ENCODE results near the gene NTRK2. TPM values are rescaled to one million over a fixed set of nuclear protein-coding genes. Genes with fewer than 3 reads are reported as not detected.

The NTRK2 gene
- polyA plus RNA-seq, 1 donor (not counting 4 experiments of a cell fraction or from before 2014, with no cell fraction given): 0.08 TPM

DNA sequence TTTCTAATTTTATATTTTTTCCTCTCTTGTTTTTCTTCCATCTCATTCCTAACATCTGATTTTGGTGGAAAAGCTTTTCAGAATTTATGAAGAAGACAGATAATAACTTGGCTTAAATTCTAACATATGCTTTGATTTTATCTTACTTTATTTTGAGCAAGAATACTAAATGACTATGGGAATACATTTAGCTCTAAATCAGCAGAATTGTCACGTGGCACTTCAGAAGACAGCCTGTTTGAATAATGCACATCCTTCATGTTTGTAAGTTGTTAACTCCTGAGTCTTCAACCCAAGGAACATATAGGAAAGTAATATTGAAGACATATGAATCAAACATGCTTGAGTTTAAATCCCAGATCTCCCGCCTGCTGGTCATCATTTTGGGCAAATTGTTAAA, 90.3 kb downstream of the NTRK2 start:
- Histone ChIP-seq H3K9ac (ENCODE audit: control insufficient read depth, extremely low read depth, insufficient read depth, low read length) (peak overlapping the region; percentile 51), H3K9me3 (ENCODE audit: control insufficient read depth, low read depth, low read length) (no peaks in the 10 kb centered on the region), H3K9me1 (ENCODE audit: control insufficient read depth, extremely low read depth, insufficient read depth, low read length) (no peaks in the 10 kb centered on the region), H3K4me3 (ENCODE audit: control insufficient read depth in 2 of 3, extremely low read depth in 1 of 3, insufficient read depth in 2 of 3, low read depth in 1 of 3, low read length in 3 of 3) (no peak overlapping the region), H2AFZ (ENCODE audit: control insufficient read depth, low read length) (peak overlapping the region; percentile 0), H3K4me2 (ENCODE audit: control insufficient read depth, extremely low read depth, insufficient read depth, low read depth, low read length) (peak overlapping the region; percentile 63), H3K79me2 (ENCODE audit: control insufficient read depth, insufficient read depth, low read length) (no peaks in the 10 kb centered on the region), H3K36me3 (ENCODE audit: control insufficient read depth in 2 of 2, extremely low read depth in 1 of 2, insufficient read depth in 2 of 2, low read length in 2 of 2) (no peaks in the 10 kb centered on the region), H3K27me3 (ENCODE audit: control insufficient read depth, extremely low read depth, insufficient read depth, low read length) (no peaks in the 10 kb centered on the region), H3K27ac (ENCODE audit: control insufficient read depth, insufficient read depth, low read length) (peak overlapping the region; percentile 67), H3K4me1 (ENCODE audit: control insufficient read depth, extremely low read depth, insufficient read depth, low read length) (peaks cover 19% of the 10 kb centered on the region), H4K20me1 (ENCODE audit: control insufficient read depth, extremely low read depth, insufficient read depth, low read length) (no peaks in the 10 kb centered on the region)
- no peak for DNase-seq (ENCODE audit: low read depth, low spot score)
- FAIRE-seq: no peak
- TF ChIP-seq, protein P1, sequence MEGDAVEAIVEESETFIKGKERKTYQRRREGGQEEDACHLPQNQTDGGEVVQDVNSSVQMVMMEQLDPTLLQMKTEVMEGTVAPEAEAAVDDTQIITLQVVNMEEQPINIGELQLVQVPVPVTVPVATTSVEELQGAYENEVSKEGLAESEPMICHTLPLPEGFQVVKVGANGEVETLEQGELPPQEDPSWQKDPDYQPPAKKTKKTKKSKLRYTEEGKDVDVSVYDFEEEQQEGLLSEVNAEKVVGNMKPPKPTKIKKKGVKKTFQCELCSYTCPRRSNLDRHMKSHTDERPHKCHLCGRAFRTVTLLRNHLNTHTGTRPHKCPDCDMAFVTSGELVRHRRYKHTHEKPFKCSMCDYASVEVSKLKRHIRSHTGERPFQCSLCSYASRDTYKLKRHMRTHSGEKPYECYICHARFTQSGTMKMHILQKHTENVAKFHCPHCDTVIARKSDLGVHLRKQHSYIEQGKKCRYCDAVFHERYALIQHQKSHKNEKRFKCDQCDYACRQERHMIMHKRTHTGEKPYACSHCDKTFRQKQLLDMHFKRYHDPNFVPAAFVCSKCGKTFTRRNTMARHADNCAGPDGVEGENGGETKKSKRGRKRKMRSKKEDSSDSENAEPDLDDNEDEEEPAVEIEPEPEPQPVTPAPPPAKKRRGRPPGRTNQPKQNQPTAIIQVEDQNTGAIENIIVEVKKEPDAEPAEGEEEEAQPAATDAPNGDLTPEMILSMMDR (optimal IDR thresholded peaks at IDR 0.05 in 1 of 3, IDR thresholded peaks at IDR 0.05 in 1 of 3, conservative IDR thresholded peaks at IDR 0.05 in 1 of 3; ENCODE audit: extremely low read depth in 1 of 3, insufficient read depth in 2 of 3, low read length in 3 of 3): no peak
- no peak for TF ChIP-seq EZH2 (IDR thresholded peaks at IDR 0.05; ENCODE audit: low read length)
- dilution Hi-C loops (cut with MboI; ENCODE audit: extremely low pct_ligation_motif_present, low sequenced_read_pairs): no loop called here

DNA sequence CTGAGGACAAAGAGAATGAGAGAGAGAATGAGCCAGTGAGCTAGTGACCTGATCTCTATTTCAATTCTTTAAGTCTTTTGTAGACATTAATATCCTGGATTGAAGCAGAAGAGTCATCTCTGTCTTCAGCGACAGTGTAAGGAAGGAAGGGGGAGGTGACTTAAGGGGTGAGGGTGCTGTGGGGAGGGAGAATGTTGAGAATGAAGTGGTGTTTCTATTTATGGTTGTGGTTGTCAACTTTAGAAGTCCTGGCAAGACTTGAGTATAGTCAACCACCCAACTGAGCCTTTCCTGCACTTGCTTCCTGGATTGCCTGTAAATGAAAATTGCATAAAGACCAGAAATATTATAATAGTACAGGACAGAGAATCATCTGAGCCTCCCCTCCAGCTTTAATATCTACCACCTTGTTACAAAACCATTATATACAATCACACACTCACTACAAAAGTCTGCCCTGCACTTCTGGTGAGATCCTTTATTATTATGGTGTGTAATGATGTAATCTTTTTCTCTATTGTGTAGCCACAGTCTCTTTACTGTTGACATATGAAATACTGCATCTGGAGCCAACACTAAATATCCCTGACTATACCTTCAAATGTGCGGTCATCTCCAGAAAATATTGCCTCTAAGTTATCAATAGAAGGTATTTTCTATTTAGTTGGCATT, 91.7 kb downstream of the NTRK2 start:
- DNase-seq (ENCODE audit: low read depth, low spot score): no peak
- no peak overlapping the region for H2AFZ ChIP-seq (ENCODE audit: control insufficient read depth, low read length)
- H3K9ac ChIP-seq (ENCODE audit: control insufficient read depth, extremely low read depth, insufficient read depth, low read length): no peak overlapping the region
- no peak overlapping the region for H3K4me2 ChIP-seq (ENCODE audit: control insufficient read depth, extremely low read depth, insufficient read depth, low read depth, low read length)
- H3K9me1 ChIP-seq (ENCODE audit: control insufficient read depth, extremely low read depth, insufficient read depth, low read length): no peaks in the 10 kb centered on the region
- H3K36me3 ChIP-seq (ENCODE audit: control insufficient read depth in 2 of 2, extremely low read depth in 1 of 2, insufficient read depth in 2 of 2, low read length in 2 of 2): no peaks in the 10 kb centered on the region
- H3K4me1 ChIP-seq (ENCODE audit: control insufficient read depth, extremely low read depth, insufficient read depth, low read length): peaks cover 15% of the 10 kb centered on the region
- no peak for TF ChIP-seq EZH2 (IDR thresholded peaks at IDR 0.05; ENCODE audit: low read length)
- TF ChIP-seq, protein P1 (optimal IDR thresholded peaks at IDR 0.05 in 1 of 3, IDR thresholded peaks at IDR 0.05 in 1 of 3, conservative IDR thresholded peaks at IDR 0.05 in 1 of 3; ENCODE audit: extremely low read depth in 1 of 3, insufficient read depth in 2 of 3, low read length in 3 of 3): no peak
- no peak for FAIRE-seq
- H4K20me1 ChIP-seq (ENCODE audit: control insufficient read depth, extremely low read depth, insufficient read depth, low read length): no peaks in the 10 kb centered on the region
- H3K9me3 ChIP-seq (ENCODE audit: control insufficient read depth, low read depth, low read length): no peaks in the 10 kb centered on the region
- no peak overlapping the region for H3K27ac ChIP-seq (ENCODE audit: control insufficient read depth, insufficient read depth, low read length)
- no peaks in the 10 kb centered on the region for H3K27me3 ChIP-seq (ENCODE audit: control insufficient read depth, extremely low read depth, insufficient read depth, low read length)
- dilution Hi-C loops (cut with MboI; ENCODE audit: extremely low pct_ligation_motif_present, low sequenced_read_pairs): no loop called here
- no peaks in the 10 kb centered on the region for H3K79me2 ChIP-seq (ENCODE audit: control insufficient read depth, insufficient read depth, low read length)
- no peak overlapping the region for H3K4me3 ChIP-seq (ENCODE audit: control insufficient read depth in 2 of 3, extremely low read depth in 1 of 3, insufficient read depth in 2 of 3, low read depth in 1 of 3, low read length in 3 of 3)
